HG02623 (cell line): ENCODE results near the gene KCNQ1.

ENCODE experiments used
- ATAC-seq: cut with Tn5 transposase; IDR thresholded peaks from one replicate; pipeline ENCODE4 v1.9.1; 2021; ENCODE audit warnings: moderate library complexity; ENCODE audit not compliant: unreplicated experiment

Gene KCNQ1

DNA sequence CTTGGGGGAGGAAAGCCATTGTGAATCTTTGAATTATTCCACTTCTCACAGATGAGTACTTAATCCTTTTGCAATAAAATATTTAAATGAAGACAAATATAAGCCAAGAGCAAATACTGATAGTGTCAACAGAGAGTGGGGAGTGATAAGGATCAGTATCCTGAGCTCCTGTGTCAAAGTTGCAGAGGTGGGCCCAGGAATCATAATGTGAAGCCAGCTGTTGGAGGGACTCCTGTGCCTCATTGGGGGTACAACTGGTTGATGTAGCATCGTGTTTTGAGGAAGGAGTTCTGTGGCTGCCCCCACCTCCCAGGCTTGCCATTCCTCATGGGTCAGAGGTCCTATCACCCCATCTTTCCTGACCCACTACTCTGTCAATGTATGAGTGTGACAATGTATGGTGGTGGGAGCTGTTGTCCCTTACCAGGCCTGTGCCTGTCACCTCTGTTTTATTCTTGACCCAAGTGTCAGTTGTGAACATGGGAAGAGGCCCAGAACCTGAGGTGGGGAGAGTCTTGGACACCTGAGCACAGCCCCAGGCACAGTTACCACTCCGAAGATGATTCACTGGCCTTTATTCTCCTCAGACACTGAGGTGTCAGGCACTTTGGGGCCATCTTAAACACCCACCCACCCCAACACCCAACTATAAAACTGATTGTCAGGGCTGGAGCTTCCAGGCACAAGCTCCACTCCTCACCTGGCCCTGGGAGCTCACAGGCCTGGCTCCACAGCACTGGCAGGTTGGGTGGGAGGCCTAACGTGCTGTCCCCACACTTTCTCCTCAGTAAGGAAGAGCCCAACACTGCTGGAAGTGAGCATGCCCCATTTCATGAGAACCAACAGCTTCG, 216.6 kb downstream of the KCNQ1 start:
- ATAC-seq = no peak

DNA sequence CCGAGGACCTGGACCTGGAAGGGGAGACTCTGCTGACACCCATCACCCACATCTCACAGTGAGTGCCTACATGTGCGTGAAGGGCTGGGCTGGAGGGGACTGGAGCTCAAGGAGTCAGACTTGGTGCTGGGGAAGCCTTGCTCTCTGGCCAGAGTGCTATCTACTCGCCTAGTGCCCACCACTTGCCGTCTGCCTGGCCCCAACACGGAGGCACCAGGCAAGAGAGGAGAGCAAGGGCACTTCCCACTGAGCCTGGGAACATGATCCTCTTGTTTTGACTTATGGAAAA, 217.2 kb downstream of the KCNQ1 start:
- no peak for ATAC-seq

DNA sequence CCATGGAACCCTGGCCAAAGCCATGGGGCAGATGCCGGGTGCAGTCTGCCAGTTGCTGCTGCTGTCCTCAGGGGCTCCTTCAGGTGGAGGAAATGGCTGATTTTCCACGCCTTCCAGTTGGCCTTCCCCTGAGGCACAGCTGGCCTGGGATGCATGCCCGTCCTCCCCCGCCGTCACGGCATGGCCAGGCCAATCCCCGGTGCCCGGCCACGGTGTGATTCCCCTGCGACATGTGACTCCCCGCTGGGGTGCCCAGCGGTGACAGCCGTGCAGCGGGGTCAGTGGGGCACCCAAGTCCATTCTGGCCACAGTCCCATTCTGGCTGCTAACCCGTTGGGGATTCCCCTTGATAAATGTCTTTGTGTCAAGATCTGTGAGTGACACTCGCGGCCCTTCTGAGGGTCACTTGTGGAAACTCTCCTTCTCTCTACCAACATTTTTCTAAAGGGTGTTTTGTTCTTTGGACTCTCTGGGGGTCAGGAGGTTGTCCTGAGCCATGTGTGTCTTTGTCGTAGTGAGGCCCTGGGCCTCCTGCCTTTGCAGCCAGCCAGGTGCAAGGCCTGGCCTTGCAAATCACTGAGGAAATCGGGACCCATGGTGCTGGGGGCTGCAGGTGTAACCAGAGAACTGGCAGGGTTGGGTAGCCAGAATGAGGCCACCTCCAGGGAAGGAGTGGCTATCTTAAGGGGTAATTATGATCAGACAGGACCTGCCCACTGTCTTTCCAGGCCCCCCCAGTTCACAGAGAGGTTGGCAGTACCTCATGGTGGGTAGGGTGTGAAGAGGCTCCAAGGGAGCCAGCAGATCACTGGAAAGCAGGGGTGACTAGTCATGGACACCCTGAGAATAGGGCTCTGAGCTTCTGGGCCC, 217.9 kb downstream of the KCNQ1 start:
- ATAC-seq = no peak

DNA sequence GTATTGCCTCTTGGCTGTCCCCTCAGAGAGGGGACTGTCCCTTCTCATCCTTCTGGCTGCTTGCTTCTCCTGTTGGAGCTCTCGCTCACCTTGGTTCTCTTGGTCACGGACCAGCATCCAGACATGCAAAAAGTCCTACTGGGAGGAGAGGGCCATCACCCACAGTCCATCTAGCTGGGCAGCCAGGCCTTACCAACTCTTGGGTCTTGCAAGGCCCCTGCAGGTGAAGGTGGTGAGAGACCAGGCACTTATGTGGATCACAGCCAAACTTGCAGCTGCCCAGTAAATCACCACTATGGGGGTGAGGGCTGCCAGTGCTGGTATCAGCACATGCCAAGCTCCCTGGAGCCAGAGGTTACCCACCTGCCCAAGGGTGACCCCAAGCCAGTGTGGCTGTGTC, 218.7 kb downstream of the KCNQ1 start:
- ATAC-seq = no peak

DNA sequence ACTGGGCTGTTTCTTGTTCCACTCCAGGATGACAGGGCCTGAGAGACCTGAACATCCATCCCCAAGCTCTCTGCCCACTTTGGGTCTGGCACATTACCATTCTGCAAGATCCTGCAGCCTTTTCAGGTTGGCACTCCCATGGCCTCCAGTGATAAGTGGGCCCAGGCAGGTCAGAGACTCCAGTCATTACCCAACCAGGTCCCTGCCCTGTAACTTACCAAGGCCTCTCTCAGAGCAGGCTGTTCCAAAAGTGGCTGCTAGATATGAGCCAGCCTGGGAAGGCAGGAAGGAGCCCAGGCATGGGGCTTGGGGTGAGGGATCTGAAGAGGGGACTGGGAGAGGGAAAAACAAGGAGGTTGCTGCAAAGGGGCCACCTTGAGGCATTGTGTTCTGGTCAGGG, 219.1 kb downstream of the KCNQ1 start:
- ATAC-seq = no peak

DNA sequence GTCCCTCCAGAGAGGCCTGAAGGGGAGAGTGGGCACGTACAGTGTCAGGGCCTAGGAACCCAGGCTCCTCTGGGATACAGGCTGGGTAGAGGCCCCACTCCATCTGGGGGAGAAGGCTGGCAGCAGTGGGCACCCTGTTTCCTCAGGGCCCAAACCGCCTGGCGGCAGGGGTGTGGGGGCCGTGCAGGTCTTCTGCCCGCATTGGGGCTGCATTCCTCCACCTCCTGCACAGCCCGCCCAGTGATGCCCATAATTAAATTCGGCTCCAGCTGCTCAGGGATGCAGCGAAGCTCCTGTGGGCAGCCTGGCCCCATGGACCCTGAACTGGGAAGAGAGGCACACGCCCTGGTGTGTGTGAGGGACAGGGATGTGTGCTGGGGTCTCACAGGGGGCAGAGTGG, 219.6 kb downstream of the KCNQ1 start:
- ATAC-seq = no peak

DNA sequence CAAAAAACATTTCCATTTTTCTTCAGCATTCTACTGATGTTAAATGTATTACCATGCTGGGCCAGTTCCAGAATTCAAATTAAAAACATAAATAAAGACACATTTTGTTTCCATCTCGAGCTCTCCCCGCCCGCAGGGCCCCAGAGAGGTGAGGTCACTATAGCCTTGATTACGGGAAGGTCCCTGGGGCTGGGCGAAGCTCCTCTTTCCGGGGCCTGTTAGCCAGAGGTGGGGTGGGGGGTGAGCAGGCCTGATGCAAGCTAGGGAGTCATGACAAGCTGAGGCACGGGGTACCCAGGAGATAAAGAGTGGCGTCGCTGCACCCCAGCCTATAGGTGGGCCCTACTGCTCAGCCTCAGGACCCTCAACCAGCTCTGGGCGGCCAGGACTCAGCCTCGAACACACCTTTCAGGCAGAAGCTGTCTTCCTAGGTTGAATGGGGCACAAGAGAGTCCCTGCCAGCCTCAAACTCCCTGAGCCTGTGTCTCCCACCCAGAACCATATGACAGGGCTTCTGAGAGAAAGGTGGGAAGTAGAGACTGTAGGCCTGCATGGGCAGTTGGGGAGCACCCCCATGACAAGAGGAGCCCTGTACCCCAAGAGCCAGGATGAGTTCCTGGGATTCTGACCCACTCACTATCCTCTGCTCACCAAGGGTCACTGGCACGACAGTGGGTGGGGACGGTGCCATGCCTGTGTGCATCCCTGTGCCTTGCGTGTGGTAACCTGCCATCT, 220.2 kb downstream of the KCNQ1 start:
- ATAC-seq = no peak

DNA sequence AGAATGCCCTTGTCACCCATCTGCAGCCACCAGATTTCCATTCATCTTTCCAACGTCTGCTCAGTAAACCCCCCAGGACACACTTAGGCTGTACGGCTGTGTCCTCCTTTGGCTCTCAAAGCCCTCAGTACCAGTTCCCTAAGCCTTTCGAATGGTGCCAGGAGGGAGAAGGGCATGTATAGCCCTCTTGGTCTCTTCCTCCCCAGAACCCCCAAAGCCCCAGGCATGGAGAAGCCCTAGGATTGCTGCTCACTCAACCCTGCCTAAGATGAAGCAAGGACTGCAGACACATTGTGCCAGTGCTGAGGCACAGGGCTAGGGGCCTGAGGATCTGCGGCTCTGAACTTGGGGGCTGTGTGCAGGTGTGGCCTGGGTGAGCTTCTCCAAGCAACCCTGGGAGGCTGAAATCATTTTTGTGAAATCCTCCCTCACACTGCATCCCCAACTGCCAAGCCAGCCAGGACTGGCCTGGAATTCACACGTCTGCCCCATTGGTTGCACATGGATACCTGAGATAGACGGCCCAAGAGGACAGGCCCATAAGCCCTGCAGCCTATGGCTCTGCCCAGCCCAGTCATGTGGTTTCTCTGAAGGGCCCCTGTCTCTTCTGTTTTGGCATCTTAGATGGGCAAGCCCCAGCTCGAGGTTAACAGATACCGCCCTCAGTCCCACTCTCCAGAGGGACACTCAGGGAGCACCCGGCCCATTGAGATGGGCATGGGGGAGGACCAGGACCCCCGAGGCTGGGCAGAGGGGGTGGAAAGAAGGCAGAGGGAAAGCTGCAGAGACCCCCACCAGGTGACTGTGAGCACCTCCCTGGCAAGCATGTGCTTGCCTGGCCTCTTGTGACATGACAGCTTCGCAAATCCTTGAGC, 221.0 kb downstream of the KCNQ1 start:
- no peak for ATAC-seq

DNA sequence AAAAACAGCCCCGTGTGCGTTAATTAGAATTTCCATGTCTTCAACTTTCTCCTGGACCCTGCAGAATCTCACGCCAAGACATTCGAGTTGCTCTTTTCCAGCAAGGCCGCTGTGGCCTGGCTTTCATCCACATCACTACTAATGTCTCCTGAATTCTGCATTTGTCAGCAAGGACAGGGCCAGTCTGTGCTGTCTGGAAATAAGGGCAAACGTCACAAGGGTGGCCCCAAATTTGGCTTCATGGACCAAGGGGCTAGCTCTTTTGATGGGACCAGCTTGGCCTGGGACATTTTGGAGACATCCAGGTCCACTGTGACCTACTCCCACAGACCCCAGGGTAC, 221.6 kb downstream of the KCNQ1 start:
- no peak for ATAC-seq

DNA sequence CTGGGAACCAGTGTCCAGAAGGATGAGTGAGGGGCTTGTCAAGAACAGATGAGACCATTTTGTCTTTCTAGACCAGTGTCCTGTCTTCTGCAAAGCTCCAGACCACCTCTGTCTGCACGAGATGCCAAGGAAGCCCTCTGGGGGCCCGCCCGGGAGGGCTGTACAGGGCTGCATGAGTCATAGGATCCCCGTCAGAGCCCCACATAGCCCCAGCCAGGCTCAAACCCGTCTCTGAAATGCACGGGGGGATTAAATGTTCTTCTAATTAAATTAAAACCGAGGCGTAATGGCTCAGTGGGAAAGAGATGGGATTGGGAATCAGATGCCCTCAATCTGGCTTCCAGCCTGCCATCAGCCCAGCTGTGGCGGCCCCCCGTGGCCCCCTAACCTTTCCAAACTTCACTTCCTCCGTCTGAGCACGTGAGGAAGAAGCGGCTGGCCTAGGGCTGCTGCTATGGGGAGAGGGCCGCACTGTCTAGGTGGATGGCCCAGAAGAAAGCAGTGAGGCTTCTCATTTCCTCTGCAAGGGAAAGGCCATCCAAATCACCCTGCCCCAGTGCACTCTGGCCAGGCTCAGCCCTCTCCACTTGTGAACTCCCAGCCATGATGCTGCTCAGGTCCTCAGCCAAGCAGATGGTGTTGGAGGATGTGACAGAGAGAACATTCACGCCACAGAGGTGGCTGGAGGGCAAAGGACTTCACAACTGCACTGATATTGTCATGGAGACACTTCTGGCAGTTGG, 222.2 kb downstream of the KCNQ1 start:
- ATAC-seq = no peak

DNA sequence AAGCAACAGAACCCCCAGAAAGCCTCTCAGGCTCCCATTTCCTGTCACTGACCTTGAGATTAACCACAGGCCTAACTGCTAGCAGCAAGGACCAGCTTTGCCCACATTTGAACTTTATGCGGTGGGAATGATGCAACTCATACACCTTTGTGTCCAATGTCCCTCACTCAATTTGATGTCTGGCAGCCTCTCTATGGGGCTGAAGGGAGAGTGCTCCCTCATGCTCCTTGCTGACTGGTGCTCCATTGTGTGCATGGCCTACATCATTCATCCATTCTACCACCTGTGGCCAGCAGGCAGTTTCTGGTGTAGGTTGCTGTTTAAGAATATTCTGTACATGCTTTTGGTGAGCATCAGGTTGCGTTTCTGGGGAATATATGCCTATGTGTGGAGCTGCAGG, 223.1 kb downstream of the KCNQ1 start:
- ATAC-seq = no peak

DNA sequence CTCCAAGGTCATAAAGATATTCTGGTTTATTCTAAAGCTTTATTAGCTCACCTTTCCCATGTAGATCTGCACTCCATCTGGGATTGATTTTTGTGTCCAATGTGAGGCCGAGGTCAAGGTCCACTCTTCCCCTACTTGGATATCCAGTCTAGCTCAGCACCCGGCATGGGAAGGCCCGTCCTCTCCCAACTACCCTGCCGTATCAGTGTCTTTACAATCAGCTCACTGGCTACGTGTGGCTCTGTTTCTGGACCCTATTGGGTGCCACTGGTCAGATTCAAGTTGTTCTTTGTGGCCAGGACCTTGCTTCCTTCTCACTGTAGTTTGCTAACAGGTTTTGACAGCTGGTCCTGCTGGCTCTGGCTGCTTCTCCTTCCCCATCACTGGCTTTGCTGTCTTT, 224.1 kb downstream of the KCNQ1 start:
- ATAC-seq = no peak

DNA sequence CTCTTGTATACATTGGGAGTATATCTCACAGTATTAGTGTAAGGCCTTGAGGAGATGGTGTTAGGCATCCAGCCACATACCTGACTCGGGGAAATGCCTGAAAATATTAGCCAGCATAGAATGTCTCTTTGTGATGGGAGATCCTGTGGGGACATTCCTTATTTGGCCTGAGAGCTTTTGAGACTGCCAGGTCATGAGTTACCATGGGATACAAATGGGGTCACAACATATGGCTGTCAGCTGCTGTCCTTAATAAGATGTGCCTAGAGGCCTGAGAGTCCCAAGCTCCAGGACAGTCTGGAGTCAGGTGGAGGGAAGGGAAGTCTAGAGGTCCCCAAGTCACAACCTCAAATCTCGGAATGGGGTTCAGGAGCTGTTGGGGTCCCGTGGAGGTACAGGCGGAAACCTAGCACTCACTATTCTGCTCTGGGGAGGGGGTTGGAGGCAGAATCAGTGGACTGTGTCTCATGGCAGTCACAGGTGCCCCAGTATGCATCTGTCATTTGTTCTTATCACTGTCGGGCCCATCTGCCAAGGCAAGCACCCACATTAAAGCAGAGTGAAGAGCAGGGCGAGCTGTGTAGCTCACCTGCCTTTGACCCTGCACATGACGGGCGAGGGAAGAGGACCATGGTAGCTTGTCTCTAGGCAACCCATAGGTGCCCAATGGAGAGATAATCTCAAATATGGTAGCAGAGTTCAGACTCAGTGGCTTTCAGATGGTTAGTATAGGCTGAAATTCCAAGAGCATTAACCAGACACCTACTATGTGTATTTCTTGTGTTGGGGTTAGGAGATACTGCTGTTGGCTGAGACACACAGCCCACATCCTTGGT, 225.0 kb downstream of the KCNQ1 start:
- ATAC-seq = no peak

DNA sequence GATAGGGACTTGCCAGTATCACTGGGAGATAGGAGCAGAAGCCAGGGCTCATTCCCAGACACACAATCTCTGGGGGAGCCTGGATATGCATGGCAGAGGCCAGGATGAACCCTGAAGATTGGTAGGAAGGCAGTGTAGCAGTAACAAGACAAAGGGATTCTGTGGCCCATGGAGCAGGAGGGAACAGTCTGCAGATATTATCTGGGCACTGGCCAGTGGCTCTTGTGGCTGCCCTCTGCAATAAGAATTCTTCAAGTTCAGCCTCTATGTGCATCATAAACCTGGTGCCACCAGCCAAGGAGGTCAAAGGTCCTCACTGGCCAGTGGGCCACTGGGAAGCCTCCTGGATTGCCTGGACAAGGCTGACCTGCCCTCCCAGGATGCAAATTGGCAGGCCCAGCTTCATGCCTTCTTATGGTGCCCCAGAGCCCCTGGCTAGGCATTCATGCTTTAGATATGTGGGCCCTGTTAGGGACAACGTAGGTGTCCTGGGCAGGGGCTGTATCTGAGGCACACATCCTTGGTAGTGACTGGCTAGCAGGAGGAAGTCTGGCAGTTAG, 225.8 kb downstream of the KCNQ1 start:
- no peak for ATAC-seq

DNA sequence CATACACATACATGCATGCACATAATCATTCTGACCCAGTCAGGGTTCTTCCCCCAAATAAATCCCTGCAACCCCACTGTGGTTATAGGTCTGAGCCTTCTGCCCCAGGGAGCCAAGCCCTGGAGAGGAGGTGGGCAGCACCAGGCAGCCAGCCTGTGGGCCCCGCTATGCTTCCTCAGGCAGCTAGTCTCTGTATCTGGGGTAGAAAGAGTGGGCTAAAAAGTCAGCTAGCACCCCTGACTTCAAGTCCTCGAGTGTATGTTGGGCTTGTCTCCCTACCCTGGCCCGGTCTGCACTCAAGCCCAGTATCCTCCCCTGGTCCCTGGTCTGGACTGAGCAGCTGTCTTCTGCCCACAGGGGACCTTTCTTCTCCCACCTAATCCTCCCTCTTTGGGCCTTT, 226.9 kb downstream of the KCNQ1 start:
- ATAC-seq = no peak

DNA sequence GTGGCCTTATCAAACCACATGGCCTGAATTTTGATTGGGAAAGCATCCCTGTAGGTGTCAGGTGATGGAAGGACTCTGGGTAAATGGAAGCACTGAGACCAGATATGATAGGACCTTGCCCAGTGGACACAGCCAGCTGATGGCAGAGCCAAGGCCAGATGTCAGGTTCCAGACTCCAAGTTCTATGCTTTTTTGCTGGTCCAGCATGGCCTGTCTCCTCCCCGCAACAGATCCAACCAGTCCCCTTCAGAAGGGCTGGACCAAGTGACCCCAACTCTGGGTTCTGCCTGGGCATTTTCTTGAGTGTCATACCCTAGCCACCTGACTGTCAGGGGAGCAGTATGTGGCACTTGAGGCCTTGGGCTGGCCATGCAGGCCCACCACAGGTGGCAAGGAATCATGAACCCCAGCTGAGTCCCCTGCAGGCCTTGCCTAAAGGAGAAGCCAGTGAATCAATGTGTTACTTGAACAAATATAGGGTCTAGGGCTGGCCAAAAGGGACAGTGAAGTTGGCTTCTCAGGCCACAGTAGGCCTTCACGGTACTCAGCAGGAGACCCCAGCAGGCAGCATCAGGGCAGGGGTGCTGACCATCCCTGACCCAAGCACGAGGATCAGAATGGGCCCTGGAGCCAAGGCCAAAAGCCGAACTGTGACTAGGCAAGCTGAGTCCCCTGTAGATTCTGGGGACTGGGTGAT, 227.9 kb downstream of the KCNQ1 start:
- ATAC-seq = no peak

DNA sequence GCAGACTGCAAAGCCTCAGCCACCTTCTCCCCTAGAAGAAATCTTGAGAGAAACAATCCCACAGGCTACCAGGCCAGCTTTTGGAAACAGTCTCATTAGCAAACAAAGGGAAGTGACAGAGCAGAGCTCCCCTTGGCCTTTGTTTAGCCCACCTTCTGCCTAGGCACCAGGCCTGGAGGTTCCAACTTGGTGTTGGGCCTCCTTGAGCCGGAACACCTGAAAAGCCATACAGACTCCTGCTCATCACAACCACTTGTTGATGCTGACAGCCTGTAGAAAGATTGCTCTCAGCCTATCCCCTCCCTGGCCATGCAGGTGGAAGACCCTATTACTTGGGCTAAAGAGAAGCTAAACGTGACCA, 228.4 kb downstream of the KCNQ1 start:
- ATAC-seq = no peak

DNA sequence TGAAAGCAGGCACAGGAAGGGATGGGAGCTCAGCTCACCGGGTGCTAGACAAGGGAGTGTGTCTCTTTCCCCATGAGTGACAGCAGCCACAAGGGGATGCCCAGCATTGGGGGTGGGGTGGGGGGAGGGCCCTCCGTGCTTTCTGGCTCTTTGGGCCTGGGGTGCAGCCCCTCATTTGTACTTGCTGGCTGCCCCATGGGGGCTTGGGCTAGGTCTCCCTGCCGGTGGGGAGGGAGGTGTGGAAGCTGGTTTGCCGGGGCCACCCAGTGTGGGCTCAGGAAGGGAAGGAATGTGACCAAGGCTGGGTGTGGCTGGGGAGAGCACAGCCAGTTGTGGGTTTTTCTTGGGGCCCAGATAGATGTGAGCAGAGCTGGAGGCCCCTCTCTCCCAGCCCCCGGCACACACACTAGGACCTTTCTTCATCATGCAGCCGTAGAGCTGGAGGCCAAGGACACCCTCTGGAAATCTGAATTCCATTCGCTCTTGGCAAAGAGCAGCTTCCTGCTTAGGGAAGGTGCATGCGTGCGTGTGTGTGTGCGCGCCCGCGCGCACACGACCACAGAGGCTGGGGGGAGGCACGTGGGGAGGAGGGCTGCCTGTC, 229.2 kb downstream of the KCNQ1 start:
- ATAC-seq = no peak
